PC-9 (cell line): ENCODE results near the gene AMBRA1.

ENCODE experiments used
- CTCF ChIP-seq: fragments of 200-600 bp; sonication (generic); conservative IDR thresholded peaks from 2 replicates; pipeline ENCODE4 v1.6.1; 2017; ENCODE audit warnings: mixed run types, antibody characterized with exemption, mild to moderate bottlenecking, moderate library complexity
- EZH2 ChIP-seq: fragments of 200-600 bp; sonication (generic); IDR thresholded peaks from 2 replicates; pipeline ENCODE4 v1.8.0; 2017; ENCODE audit warnings: antibody characterized with exemption, low read depth

DNA sequence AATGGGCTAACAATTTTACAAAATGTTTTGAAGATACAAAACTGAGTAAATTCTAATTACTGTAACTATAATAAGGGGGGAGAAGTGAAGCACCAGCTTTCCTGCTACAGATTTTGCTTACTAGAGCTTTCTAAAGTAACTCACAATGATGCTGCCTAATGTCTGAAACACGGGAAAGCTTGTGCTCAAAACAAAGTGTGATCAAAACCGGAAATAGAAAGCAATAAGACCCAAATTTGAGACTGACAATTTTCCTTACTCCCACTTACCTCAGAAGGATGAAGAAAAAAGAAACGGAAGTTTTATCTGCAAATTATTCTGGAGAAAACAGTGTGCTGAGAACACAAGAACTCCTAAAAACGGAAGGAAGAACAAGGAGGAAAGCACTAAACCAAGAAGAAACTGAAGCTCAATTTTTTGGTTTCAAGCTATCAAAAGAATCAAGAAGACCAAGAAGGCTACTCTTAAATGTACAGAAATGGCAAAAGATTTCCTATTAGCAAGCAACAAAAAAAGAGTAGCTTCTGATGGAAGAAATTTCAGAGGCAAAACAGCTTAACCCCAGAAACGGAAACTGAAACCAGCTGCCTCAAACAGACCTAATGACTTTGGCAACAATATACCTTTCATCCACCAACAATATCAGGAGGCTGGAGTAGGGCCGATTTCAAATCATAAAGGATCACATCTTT, 33.4 kb downstream of the AMBRA1 start:
- TF ChIP-seq CTCF (no peak), EZH2 (no peak)
